SJSA1 (cell line): ENCODE data around the gene TMEM92. TPM values are rescaled to one million over a fixed set of nuclear protein-coding genes. Genes with fewer than 3 reads are reported as not detected.
"Not testable (repeated sequence)": the region's sequence is repeated elsewhere in the genome, so short reads cannot be mapped to it uniquely, and the experiment has no call there.

Source experiments
- DNase-seq, 2 experiments: peaks; one replicate each; pipeline ENCODE4 v3.0.0-alpha.2; 2015 to 2020; ENCODE audit warnings: low spot score in 2 of 2, low read depth in 1 of 2
- H3K27ac ChIP-seq: fragments of 250-450 bp; sonication (Bioruptor Pico); 2 replicates; pipeline ENCODE4 v1.5.1; 2020; ENCODE audit warnings: mild to moderate bottlenecking, moderate library complexity
- H3K27me3 ChIP-seq: fragments of 250-450 bp; sonication (Bioruptor Pico); replicated peaks from 2 replicates; pipeline ENCODE4 v1.5.1; 2020; ENCODE audit warnings: mild to moderate bottlenecking, moderate library complexity
- H3K36me3 ChIP-seq: fragments of 250-450 bp; sonication (Bioruptor Pico); 2 replicates; pipeline ENCODE4 v1.5.1; 2020; ENCODE audit warnings: mild to moderate bottlenecking
- H3K4me1 ChIP-seq: fragments of 250-450 bp; sonication (Bioruptor Pico); replicated peaks from 2 replicates; pipeline ENCODE4 v1.6.1; 2021; ENCODE audit warnings: mild to moderate bottlenecking
- H3K4me3 ChIP-seq: fragments of 250-450 bp; sonication (Bioruptor Pico); 2 replicates; pipeline ENCODE4 v1.5.1; 2020; ENCODE audit warnings: mild to moderate bottlenecking
- H3K9me3 ChIP-seq: fragments of 250-450 bp; sonication (Bioruptor Pico); replicated peaks from 2 replicates; pipeline ENCODE4 v1.5.1; 2020; ENCODE audit warnings: mild to moderate bottlenecking
- total RNA-seq: library from RNA; depleted of rRNA; stranded (reverse); fragments of >200 nt; shearing (Covaris generic); gene quantifications from 2 replicates; pipeline ENCODE4 v1.2.3, GENCODE V29; 2014

TMEM92 gene
- total RNA-seq, 1 experiment from 2014 or later: 0.05 TPM

GRCh38 chr17:50287302-50287701 lies 13.0 kb downstream of the TMEM92 start:
- H3K36me3 ChIP-seq, DNase-seq, H3K4me3 ChIP-seq, H3K27ac ChIP-seq, H3K27me3 ChIP-seq, H3K9me3 ChIP-seq: not testable (repeated sequence)
- H3K4me1 ChIP-seq: peaks cover 38% of the 10 kb centered on the region

GRCh38 chr17:50288306-50288705 lies 14.0 kb downstream of the TMEM92 start:
- Histone ChIP-seq H3K4me3 (no peak overlapping the region), H3K36me3 (no peaks in the 10 kb centered on the region), H3K9me3 (no peaks in the 10 kb centered on the region), H3K27me3 (no peaks in the 10 kb centered on the region), H3K27ac (no peak overlapping the region), H3K4me1 (peaks cover 44% of the 10 kb centered on the region)
- DNase-seq: no peak

- H3K9me3 ChIP-seq: no peaks in the 10 kb centered on the region
- no peaks in the 10 kb centered on the region for H3K27me3 ChIP-seq
- DNase-seq: no peak
- no peaks in the 10 kb centered on the region for H3K36me3 ChIP-seq
- H3K4me1 ChIP-seq: peaks cover 44% of the 10 kb centered on the region
- H3K27ac ChIP-seq: peak overlapping the region; percentile 56
- no peak overlapping the region for H3K4me3 ChIP-seq
Observed at GRCh38 chr17:50289278-50289677, 15.0 kb downstream of the TMEM92 start.

GRCh38 chr17:50289991-50290702 lies 15.9 kb downstream of the TMEM92 start:
- H3K27ac ChIP-seq: peak overlapping the region; percentile 56
- H3K4me3 ChIP-seq: no peak overlapping the region
- H3K36me3 ChIP-seq: no peaks in the 10 kb centered on the region
- H3K9me3 ChIP-seq: no peaks in the 10 kb centered on the region
- no peaks in the 10 kb centered on the region for H3K27me3 ChIP-seq
- peaks cover 47% of the 10 kb centered on the region for H3K4me1 ChIP-seq
- peak; percentile 87 to 88 for DNase-seq

GRCh38 chr17:50290933-50291332 lies 16.7 kb downstream of the TMEM92 start:
- no peak for DNase-seq

GRCh38 chr17:50292465-50292864 lies 18.2 kb downstream of the TMEM92 start:
- H3K4me1 ChIP-seq: peaks cover 65% of the 10 kb centered on the region
- no peak overlapping the region for H3K27ac ChIP-seq
- H3K27me3 ChIP-seq: no peaks in the 10 kb centered on the region
- H3K9me3 ChIP-seq: no peaks in the 10 kb centered on the region
- DNase-seq: peak in 1 of 2 experiments; percentile 75
- H3K36me3 ChIP-seq: no peaks in the 10 kb centered on the region
- H3K4me3 ChIP-seq: no peak overlapping the region

More at GRCh38 chr17:50290933-50291332, 16.7 kb downstream of the TMEM92 start:
- H3K27me3 ChIP-seq: no peaks in the 10 kb centered on the region
- H3K36me3 ChIP-seq: no peaks in the 10 kb centered on the region
- H3K4me1 ChIP-seq: peaks cover 55% of the 10 kb centered on the region
- peak overlapping the region; percentile 56 for H3K27ac ChIP-seq
- H3K9me3 ChIP-seq: no peaks in the 10 kb centered on the region
- no peak overlapping the region for H3K4me3 ChIP-seq

- H3K4me3 ChIP-seq: no peak overlapping the region
- H3K4me1 ChIP-seq: peaks cover 48% of the 10 kb centered on the region
- no peak overlapping the region for H3K27ac ChIP-seq
- H3K36me3 ChIP-seq: no peaks in the 10 kb centered on the region
- no peaks in the 10 kb centered on the region for H3K9me3 ChIP-seq
- no peak for DNase-seq
- no peaks in the 10 kb centered on the region for H3K27me3 ChIP-seq
Observed at GRCh38 chr17:50295021-50295420, 20.8 kb downstream of the TMEM92 start.

GRCh38 chr17:50297407-50297865 lies 23.2 kb downstream of the TMEM92 start:
- no peak overlapping the region for H3K4me3 ChIP-seq
- peak; percentile 73 to 89 for DNase-seq
- H3K27me3 ChIP-seq: no peaks in the 10 kb centered on the region
- H3K4me1 ChIP-seq: peaks cover 27% of the 10 kb centered on the region
- no peaks in the 10 kb centered on the region for H3K9me3 ChIP-seq
- no peaks in the 10 kb centered on the region for H3K36me3 ChIP-seq
- no peak overlapping the region for H3K27ac ChIP-seq

GRCh38 chr17:50298018-50298417 lies 23.8 kb downstream of the TMEM92 start:
- H3K9me3 ChIP-seq: no peaks in the 10 kb centered on the region
- no peak overlapping the region for H3K27ac ChIP-seq
- H3K27me3 ChIP-seq: no peaks in the 10 kb centered on the region
- no peaks in the 10 kb centered on the region for H3K36me3 ChIP-seq
- peaks cover 22% of the 10 kb centered on the region for H3K4me1 ChIP-seq
- DNase-seq: no peak
- no peak overlapping the region for H3K4me3 ChIP-seq

GRCh38 chr17:50299776-50300175 lies 25.5 kb downstream of the TMEM92 start:
- no peak overlapping the region for H3K27ac ChIP-seq
- peaks cover 28% of the 10 kb centered on the region for H3K4me1 ChIP-seq
- DNase-seq: no peak
- H3K36me3 ChIP-seq: no peaks in the 10 kb centered on the region
- no peaks in the 10 kb centered on the region for H3K27me3 ChIP-seq
- H3K9me3 ChIP-seq: no peaks in the 10 kb centered on the region
- no peak overlapping the region for H3K4me3 ChIP-seq

GRCh38 chr17:50300824-50301223 lies 26.6 kb downstream of the TMEM92 start:
- H3K27ac ChIP-seq, H3K4me3 ChIP-seq, DNase-seq, H3K36me3 ChIP-seq, H3K27me3 ChIP-seq, H3K9me3 ChIP-seq: not testable (repeated sequence)
- H3K4me1 ChIP-seq: peaks cover 29% of the 10 kb centered on the region

- Histone ChIP-seq H3K27me3 (no peaks in the 10 kb centered on the region), H3K4me1 (peaks cover 22% of the 10 kb centered on the region), H3K36me3 (no peaks in the 10 kb centered on the region), H3K4me3 (no peak overlapping the region), H3K27ac (no peak overlapping the region), H3K9me3 (no peaks in the 10 kb centered on the region)
- no peak for DNase-seq
Observed at GRCh38 chr17:50301891-50302584, 27.8 kb downstream of the TMEM92 start.

GRCh38 chr17:50303051-50303450 lies 28.8 kb downstream of the TMEM92 start:
- Histone ChIP-seq H3K4me3 (no peak overlapping the region), H3K9me3 (no peaks in the 10 kb centered on the region), H3K27ac (no peak overlapping the region), H3K4me1 (peaks cover 21% of the 10 kb centered on the region), H3K27me3 (no peaks in the 10 kb centered on the region), H3K36me3 (no peaks in the 10 kb centered on the region)
- DNase-seq: no peak

GRCh38 chr17:50303596-50303995 lies 29.3 kb downstream of the TMEM92 start:
- peaks cover 25% of the 10 kb centered on the region for H3K4me1 ChIP-seq
- no peaks in the 10 kb centered on the region for H3K27me3 ChIP-seq
- H3K4me3 ChIP-seq: no peak overlapping the region
- H3K27ac ChIP-seq: no peak overlapping the region
- no peaks in the 10 kb centered on the region for H3K9me3 ChIP-seq
- no peak for DNase-seq
- no peaks in the 10 kb centered on the region for H3K36me3 ChIP-seq
